Measurements from ENCODE around the gene STARD10.

DNA sequence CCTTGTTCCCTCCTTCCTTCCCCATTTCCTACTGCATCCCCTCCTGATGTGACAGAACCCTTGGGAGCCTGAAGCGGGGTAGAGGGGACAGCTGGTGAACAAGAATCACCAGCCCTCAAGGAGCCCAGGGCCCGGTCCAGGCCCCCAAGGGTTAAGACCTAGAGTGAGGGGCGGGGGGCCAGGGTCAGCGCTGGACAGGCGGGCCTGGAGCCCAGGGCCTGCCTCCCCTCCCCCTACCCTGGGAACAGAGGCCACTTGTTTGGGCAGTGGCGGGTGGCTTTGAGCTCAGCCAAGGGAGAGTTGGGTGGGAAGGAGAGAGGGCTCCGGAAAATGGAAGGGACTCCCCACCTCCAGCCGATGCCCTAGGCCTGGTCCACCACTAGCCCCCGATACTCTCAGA lies 43.8 kb downstream of the STARD10 start:
- no peak for TF ChIP-seq TAF1 (IDR thresholded peaks at IDR 0.05; ENCODE audit: borderline replicate concordance, insufficient read depth, low read length)
- TF ChIP-seq, protein P1, sequence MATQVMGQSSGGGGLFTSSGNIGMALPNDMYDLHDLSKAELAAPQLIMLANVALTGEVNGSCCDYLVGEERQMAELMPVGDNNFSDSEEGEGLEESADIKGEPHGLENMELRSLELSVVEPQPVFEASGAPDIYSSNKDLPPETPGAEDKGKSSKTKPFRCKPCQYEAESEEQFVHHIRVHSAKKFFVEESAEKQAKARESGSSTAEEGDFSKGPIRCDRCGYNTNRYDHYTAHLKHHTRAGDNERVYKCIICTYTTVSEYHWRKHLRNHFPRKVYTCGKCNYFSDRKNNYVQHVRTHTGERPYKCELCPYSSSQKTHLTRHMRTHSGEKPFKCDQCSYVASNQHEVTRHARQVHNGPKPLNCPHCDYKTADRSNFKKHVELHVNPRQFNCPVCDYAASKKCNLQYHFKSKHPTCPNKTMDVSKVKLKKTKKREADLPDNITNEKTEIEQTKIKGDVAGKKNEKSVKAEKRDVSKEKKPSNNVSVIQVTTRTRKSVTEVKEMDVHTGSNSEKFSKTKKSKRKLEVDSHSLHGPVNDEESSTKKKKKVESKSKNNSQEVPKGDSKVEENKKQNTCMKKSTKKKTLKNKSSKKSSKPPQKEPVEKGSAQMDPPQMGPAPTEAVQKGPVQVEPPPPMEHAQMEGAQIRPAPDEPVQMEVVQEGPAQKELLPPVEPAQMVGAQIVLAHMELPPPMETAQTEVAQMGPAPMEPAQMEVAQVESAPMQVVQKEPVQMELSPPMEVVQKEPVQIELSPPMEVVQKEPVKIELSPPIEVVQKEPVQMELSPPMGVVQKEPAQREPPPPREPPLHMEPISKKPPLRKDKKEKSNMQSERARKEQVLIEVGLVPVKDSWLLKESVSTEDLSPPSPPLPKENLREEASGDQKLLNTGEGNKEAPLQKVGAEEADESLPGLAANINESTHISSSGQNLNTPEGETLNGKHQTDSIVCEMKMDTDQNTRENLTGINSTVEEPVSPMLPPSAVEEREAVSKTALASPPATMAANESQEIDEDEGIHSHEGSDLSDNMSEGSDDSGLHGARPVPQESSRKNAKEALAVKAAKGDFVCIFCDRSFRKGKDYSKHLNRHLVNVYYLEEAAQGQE (IDR thresholded peaks at IDR 0.05; ENCODE audit: insufficient read depth in 1 of 2, low read depth in 2 of 2, low read length in 2 of 2): no peak
- TF ChIP-seq SIN3A (IDR thresholded peaks at IDR 0.05; ENCODE audit: borderline replicate concordance, insufficient read depth, low read length): no peak
- TF ChIP-seq POLR2AphosphoS5 (IDR thresholded peaks at IDR 0.05; ENCODE audit: low read depth, low read length): no peak
- no peak for TF ChIP-seq FOXP2 (optimal IDR thresholded peaks at IDR 0.05; ENCODE audit: borderline replicate concordance, extremely low read depth, extremely low read length, insufficient read depth)

Data from PFSK-1 (cell line).